SU-DHL-6 (cell line): ENCODE measurements around the gene ESRRA.

ENCODE experiments used
- H2AFZ ChIP-seq: fragments of 200-600 bp; sonication (generic); 2 replicates; pipeline ENCODE4 v1.6.1; 2014; ENCODE audit warnings: low read depth, mild to moderate bottlenecking, moderate library complexity, mixed read lengths, antibody characterized with exemption, low read length; ENCODE audit not compliant: severe bottlenecking
- H3F3A ChIP-seq: fragments of 200-600 bp; shearing (Covaris generic); 2 replicates; pipeline ENCODE4 v1.6.0; 2016; ENCODE audit warnings: antibody characterized with exemption, mild to moderate bottlenecking; ENCODE audit not compliant: insufficient read depth
- H3K27ac ChIP-seq: fragments of 200-600 bp; sonication (generic); 2 replicates; pipeline ENCODE4 v1.5.1; 2016; ENCODE audit warnings: low read depth, mild to moderate bottlenecking, low read length, moderate library complexity, mixed read lengths
- H3K27me3 ChIP-seq: fragments of 200-600 bp; sonication (generic), shearing (Covaris generic); 2 replicates; pipeline ENCODE4 v1.6.0; 2014; ENCODE audit warnings: mild to moderate bottlenecking, low read length
- H3K36me3 ChIP-seq: fragments of 200-600 bp; sonication (generic); 2 replicates; pipeline ENCODE4 v1.6.1; 2014; ENCODE audit warnings: mild to moderate bottlenecking, low read length, mixed read lengths
- H3K4me2 ChIP-seq: fragments of 300-600, 200-600 bp; shearing (Covaris generic), sonication (generic); 2 replicates; pipeline ENCODE4 v1.6.0; 2014; ENCODE audit warnings: low read length, low read depth, mild to moderate bottlenecking; ENCODE audit not compliant: poor library complexity, severe bottlenecking
- H3K4me3 ChIP-seq: fragments of 200-600 bp; sonication (generic); 2 replicates; pipeline ENCODE4 v1.5.1; 2014; ENCODE audit warnings: antibody characterized with exemption, low read length, mild to moderate bottlenecking, mixed read lengths; ENCODE audit not compliant: insufficient read depth, poor library complexity, severe bottlenecking
- H3K79me2 ChIP-seq: fragments of 200-600 bp; sonication (generic); 2 replicates; pipeline ENCODE4 v1.6.1; 2014; ENCODE audit warnings: mild to moderate bottlenecking, low read length, moderate library complexity; ENCODE audit not compliant: insufficient read depth
- H3K9ac ChIP-seq: fragments of 200-600 bp; sonication (generic); 2 replicates; pipeline ENCODE4 v1.7.0; 2014; ENCODE audit warnings: mild to moderate bottlenecking, low read length
- H3K9me2 ChIP-seq: fragments of 200-600 bp; sonication (generic); replicated peaks from 2 replicates; pipeline ENCODE4 v1.6.1; 2014; ENCODE audit warnings: low read length; ENCODE audit not compliant: insufficient read depth
- H3K9me3 ChIP-seq: fragments of 200-600 bp; sonication (generic); 2 replicates; pipeline ENCODE4 v1.6.1; 2014; ENCODE audit warnings: low read length, mixed read lengths; ENCODE audit not compliant: insufficient read depth
- H4K20me1 ChIP-seq: fragments of 200-600 bp; sonication (generic); 2 replicates; pipeline ENCODE4 v1.6.1; 2014; ENCODE audit warnings: low read depth, mild to moderate bottlenecking, antibody characterized with exemption, low read length, moderate library complexity, mixed read lengths
- CTCF ChIP-seq: fragments of 200-600 bp; sonication (generic); IDR thresholded peaks from one replicate; pipeline ENCODE4 v1.5.1; 2017; ENCODE audit warnings: antibody characterized with exemption, mild to moderate bottlenecking, low read length, moderate library complexity; ENCODE audit not compliant: insufficient read depth, poor library complexity, severe bottlenecking
- EZH2phosphoT487 ChIP-seq: fragments of 200-600 bp; sonication (generic), shearing (Covaris generic); conservative IDR thresholded peaks from 2 replicates; pipeline ENCODE4 v1.6.1; 2018; ENCODE audit warnings: mild to moderate bottlenecking, antibody characterized with exemption, low read length, moderate library complexity, mixed read lengths

ESRRA gene

DNA sequence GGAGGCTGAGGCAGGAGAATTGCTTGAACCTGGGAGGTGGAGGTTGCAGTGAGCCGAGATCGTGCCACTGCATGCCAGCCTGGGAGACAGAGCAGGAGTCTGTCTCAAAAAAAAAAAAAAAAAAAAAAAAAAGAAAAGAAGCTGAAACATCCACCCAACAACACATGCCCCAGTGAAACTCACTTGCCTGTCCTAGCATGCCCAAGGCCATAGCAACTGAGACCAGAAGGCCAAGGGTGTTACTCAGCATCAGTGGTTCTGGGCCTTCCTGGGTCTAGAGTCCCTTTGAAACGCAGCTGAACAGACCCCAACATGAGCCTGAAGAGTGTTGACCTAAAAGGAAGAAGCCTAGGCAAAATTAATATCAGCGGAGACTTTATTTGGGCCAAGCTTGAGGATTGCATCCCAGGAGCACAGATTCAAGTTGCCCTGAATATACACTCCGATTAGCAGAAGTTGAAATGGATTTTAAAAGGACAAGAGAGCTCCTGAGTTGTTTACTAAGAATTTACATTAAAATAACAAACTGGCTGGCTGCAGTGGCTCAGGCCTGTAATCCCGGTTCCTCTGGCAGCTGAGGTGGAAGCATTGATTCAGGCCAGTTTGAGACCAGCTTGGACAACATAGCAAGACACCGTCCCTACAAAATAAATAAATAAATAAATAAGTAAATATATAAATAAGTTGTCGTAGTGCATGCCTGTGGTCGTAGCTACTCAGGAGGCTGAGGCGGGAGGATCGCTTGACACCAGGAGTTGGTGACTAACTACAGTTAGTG is 19.6 kb downstream of the ESRRA start:
- Histone ChIP-seq H3K36me3 (no peaks in the 10 kb centered on the region), H3K9me2 (no peaks in the 10 kb centered on the region), H3K79me2 (no peaks in the 10 kb centered on the region), H3K27ac (no peak overlapping the region), H3K9ac (no peak overlapping the region), H3K27me3 (no peaks in the 10 kb centered on the region), H3K4me3 (no peak overlapping the region), H4K20me1 (no peaks in the 10 kb centered on the region), H3K9me3 (no peaks in the 10 kb centered on the region), H3K4me2 (no peak overlapping the region), H3F3A (no peaks in the 10 kb centered on the region), H2AFZ (no peak overlapping the region)
- TF ChIP-seq EZH2phosphoT487 (no peak), CTCF (no peak)

- Histone ChIP-seq H4K20me1 (no peaks in the 10 kb centered on the region), H2AFZ (no peak overlapping the region), H3K9me3 (no peaks in the 10 kb centered on the region), H3K4me2 (no peak overlapping the region), H3K36me3 (no peaks in the 10 kb centered on the region), H3K27me3 (no peaks in the 10 kb centered on the region), H3K9ac (no peak overlapping the region), H3K4me3 (no peak overlapping the region), H3K27ac (no peak overlapping the region), H3K9me2 (no peaks in the 10 kb centered on the region), H3F3A (no peaks in the 10 kb centered on the region), H3K79me2 (no peaks in the 10 kb centered on the region)
- no peak for TF ChIP-seq CTCF
Measured at GRCh38 chr11:64327375-64327774, 22.1 kb downstream of the ESRRA start.

DNA sequence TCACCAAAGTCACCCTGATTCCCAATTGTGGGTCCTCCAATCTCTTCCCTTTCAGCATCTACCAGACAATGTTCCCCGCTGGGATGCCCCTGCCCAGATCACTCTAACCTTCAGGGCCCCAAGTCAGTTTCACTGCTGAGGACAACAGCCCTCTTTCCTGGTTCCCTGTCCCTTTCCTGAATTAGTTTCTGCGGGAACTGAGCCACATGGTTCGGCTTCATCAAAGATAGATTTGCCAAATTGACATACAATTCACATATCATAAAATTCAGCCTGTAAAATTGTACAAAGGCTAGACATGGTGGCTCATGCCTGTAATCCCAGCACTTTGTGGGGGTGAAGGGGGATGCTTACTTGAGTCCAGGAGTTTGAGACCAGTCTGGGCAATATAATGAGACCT is 22.7 kb downstream of the ESRRA start:
- H3K9ac ChIP-seq: no peak overlapping the region
- no peaks in the 10 kb centered on the region for H3K27me3 ChIP-seq
- H3K4me3 ChIP-seq: no peak overlapping the region
- H3K9me2 ChIP-seq: no peaks in the 10 kb centered on the region
- no peak overlapping the region for H2AFZ ChIP-seq
- H3K79me2 ChIP-seq: no peaks in the 10 kb centered on the region
- no peaks in the 10 kb centered on the region for H3K9me3 ChIP-seq
- no peak overlapping the region for H3K27ac ChIP-seq
- no peaks in the 10 kb centered on the region for H3K36me3 ChIP-seq
- H4K20me1 ChIP-seq: no peaks in the 10 kb centered on the region
- no peaks in the 10 kb centered on the region for H3F3A ChIP-seq
- no peak for TF ChIP-seq EZH2phosphoT487
- no peak for TF ChIP-seq CTCF
- no peak overlapping the region for H3K4me2 ChIP-seq
